OCI-LY7 (cell line): ENCODE results near the gene COG7.
"Not testable (repeated sequence)": the region's sequence is repeated elsewhere in the genome, so short reads cannot be mapped to it uniquely, and the experiment has no call there.

ENCODE experiments used
- CTCF ChIP-seq: fragments of 200-600 bp; sonication (generic); conservative IDR thresholded peaks from 2 replicates; pipeline ENCODE4 v1.5.1; 2014; ENCODE audit warnings: mild to moderate bottlenecking, antibody characterized with exemption, low read length, moderate library complexity, mixed read lengths
- EZH2phosphoT487 ChIP-seq: fragments of 200-600 bp; sonication (generic); IDR thresholded peaks from 2 replicates; pipeline ENCODE4 v1.6.1; 2018; ENCODE audit warnings: low read depth, borderline replicate concordance, mild to moderate bottlenecking, mixed run types, antibody characterized with exemption, low read length, moderate library complexity, mixed read lengths

GRCh38 chr16:23400447-23400846 is 52.5 kb downstream of the COG7 start:
- TF ChIP-seq CTCF, EZH2phosphoT487: not testable (repeated sequence)
